ENCODE measurements around the gene PLEKHA7. TPM values are rescaled to one million over a fixed set of nuclear protein-coding genes. Genes with fewer than 3 reads are reported as not detected.

Gene PLEKHA7
- total and polyA plus RNA-seq, 2 experiments from 2014 or later = 0.43 TPM; not detected in 1

DNA sequence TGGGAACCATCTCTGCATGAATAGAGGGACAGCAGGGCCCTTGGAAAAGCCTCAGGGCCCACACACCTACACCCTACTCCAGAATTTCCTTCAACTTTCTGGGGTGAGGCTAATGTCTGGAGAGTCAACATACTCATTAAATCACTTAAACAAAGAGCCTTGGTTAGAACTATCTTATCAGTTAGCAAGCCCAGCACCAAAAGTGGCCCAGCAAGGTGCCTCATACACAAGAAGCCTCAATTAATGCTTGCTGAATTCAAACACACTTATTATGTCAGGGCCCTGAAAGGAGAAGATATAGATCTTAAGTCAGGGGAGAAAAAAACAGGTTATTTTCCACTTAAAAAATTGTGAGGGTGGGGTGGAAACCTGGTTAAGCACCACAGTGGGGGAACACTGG, 214.3 kb downstream of the PLEKHA7 start:
- in situ Hi-C loops (cut with MboI) = no loop called here
- H3K79me2 ChIP-seq (ENCODE audit: insufficient read depth) = no peaks in the 10 kb centered on the region
- H2AFZ ChIP-seq = no peak overlapping the region
- H3K27me3 ChIP-seq (replicated peaks; ENCODE audit: insufficient read depth) = no peaks in the 10 kb centered on the region
- H3K4me3 ChIP-seq = no peak overlapping the region
- no peaks in the 10 kb centered on the region for H4K20me1 ChIP-seq (ENCODE audit: insufficient read depth)
- no peaks in the 10 kb centered on the region for H3K36me3 ChIP-seq (ENCODE audit: low read depth)
- H3K4me2 ChIP-seq (ENCODE audit: unreplicated experiment) = no peak overlapping the region
- H3K9ac ChIP-seq = no peak overlapping the region
- no peak for TF ChIP-seq EZH2 (IDR thresholded peaks at IDR 0.05; ENCODE audit: insufficient read depth, poor library complexity, severe bottlenecking)
- no peak for TF ChIP-seq EZH2phosphoT487 (IDR thresholded peaks at IDR 0.05; ENCODE audit: insufficient read depth, low read depth)
- H3K9me2 ChIP-seq (ENCODE audit: insufficient read depth) = no peaks in the 10 kb centered on the region
- H3K9me3 ChIP-seq (ENCODE audit: low read depth) = no peaks in the 10 kb centered on the region
- H3F3A ChIP-seq (ENCODE audit: insufficient read depth) = no peaks in the 10 kb centered on the region
- H3K27ac ChIP-seq = no peak overlapping the region
- H3K4me1 ChIP-seq (ENCODE audit: insufficient read depth) = no peaks in the 10 kb centered on the region
- DNase-seq = no peak

DNA sequence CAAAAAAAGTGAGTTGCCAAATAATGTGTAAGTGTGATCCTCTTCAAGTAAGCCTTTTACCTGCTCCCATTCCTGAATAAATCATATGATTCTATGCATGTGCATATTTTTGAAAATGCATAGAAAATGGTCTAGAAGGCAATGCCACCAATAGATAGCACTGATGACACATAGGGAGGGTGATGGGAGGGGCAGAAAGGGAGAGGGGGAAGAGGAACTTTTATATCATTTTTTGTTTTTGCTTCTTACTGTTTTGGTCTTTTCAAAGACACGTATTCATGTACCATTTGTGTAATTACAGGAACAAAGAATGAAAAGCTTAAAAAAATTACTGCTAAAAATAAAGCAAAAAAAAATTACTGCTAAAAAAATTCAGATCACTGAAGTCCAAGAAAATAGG, 215.0 kb downstream of the PLEKHA7 start:
- no peaks in the 10 kb centered on the region for H3K9me3 ChIP-seq (ENCODE audit: low read depth)
- DNase-seq = no peak
- 51 to 55% methylated on average over 1 of the region's 1 CpG for WGBS, 2 experiments (ENCODE audit: low coverage in 1 of 2, low lambda C conversion rate in 2 of 2, missing lambda C conversion rate in 2 of 2)
- no peaks in the 10 kb centered on the region for H4K20me1 ChIP-seq (ENCODE audit: insufficient read depth)
- no peak overlapping the region for H2AFZ ChIP-seq
- H3K36me3 ChIP-seq (ENCODE audit: low read depth) = no peaks in the 10 kb centered on the region
- H3K4me2 ChIP-seq (ENCODE audit: unreplicated experiment) = no peak overlapping the region
- no peaks in the 10 kb centered on the region for H3K4me1 ChIP-seq (ENCODE audit: insufficient read depth)
- no peaks in the 10 kb centered on the region for H3K79me2 ChIP-seq (ENCODE audit: insufficient read depth)
- H3K9ac ChIP-seq = no peak overlapping the region
- H3K9me2 ChIP-seq (ENCODE audit: insufficient read depth) = no peaks in the 10 kb centered on the region
- no peaks in the 10 kb centered on the region for H3K27me3 ChIP-seq (replicated peaks; ENCODE audit: insufficient read depth)
- no peak overlapping the region for H3K4me3 ChIP-seq
- H3F3A ChIP-seq (ENCODE audit: insufficient read depth) = no peaks in the 10 kb centered on the region
- no peak overlapping the region for H3K27ac ChIP-seq
- TF ChIP-seq EZH2 (IDR thresholded peaks at IDR 0.05; ENCODE audit: insufficient read depth, poor library complexity, severe bottlenecking) (no peak), EZH2phosphoT487 (IDR thresholded peaks at IDR 0.05; ENCODE audit: insufficient read depth, low read depth) (no peak)
- in situ Hi-C loops (cut with MboI) = no loop called here

DNA sequence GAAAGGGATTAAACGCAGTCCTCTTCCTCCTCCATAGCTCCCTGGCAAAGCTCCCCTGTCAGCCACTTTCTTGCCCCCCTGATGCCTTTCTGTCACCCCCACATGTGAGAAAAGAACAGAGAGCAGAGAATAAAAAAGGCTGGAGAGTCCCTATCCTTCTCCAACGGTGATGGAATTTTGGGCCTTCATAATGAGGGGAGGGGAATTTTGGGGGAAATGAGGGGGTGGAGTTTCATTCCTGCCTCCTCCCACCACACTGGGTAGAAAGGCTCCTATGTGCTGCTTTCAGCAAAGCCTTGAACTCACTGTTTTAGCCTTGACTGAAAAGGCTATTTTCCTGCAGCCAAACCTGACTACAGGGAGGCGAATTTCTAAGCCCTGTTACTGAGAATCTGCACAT, 216.4 kb downstream of the PLEKHA7 start:
- H2AFZ ChIP-seq = no peak overlapping the region
- no peak for DNase-seq
- TF ChIP-seq EZH2phosphoT487 (IDR thresholded peaks at IDR 0.05; ENCODE audit: insufficient read depth, low read depth) (no peak), EZH2 (IDR thresholded peaks at IDR 0.05; ENCODE audit: insufficient read depth, poor library complexity, severe bottlenecking) (no peak)
- no peaks in the 10 kb centered on the region for H3K9me3 ChIP-seq (ENCODE audit: low read depth)
- no peaks in the 10 kb centered on the region for H4K20me1 ChIP-seq (ENCODE audit: insufficient read depth)
- no peaks in the 10 kb centered on the region for H3K36me3 ChIP-seq (ENCODE audit: low read depth)
- H3F3A ChIP-seq (ENCODE audit: insufficient read depth) = no peaks in the 10 kb centered on the region
- no peaks in the 10 kb centered on the region for H3K27me3 ChIP-seq (replicated peaks; ENCODE audit: insufficient read depth)
- H3K79me2 ChIP-seq (ENCODE audit: insufficient read depth) = no peaks in the 10 kb centered on the region
- no peak overlapping the region for H3K9ac ChIP-seq
- in situ Hi-C loops (cut with MboI) = no loop called here
- H3K4me2 ChIP-seq (ENCODE audit: unreplicated experiment) = no peak overlapping the region
- H3K9me2 ChIP-seq (ENCODE audit: insufficient read depth) = no peaks in the 10 kb centered on the region
- H3K4me3 ChIP-seq = no peak overlapping the region
- H3K27ac ChIP-seq = no peak overlapping the region
- no peaks in the 10 kb centered on the region for H3K4me1 ChIP-seq (ENCODE audit: insufficient read depth)
- 63 to 65% methylated on average over 3 of the region's 3 CpGs for whole genome bisulfite sequencing, 2 experiments (ENCODE audit: low coverage in 1 of 2, low lambda C conversion rate in 2 of 2, missing lambda C conversion rate in 2 of 2)

DNA sequence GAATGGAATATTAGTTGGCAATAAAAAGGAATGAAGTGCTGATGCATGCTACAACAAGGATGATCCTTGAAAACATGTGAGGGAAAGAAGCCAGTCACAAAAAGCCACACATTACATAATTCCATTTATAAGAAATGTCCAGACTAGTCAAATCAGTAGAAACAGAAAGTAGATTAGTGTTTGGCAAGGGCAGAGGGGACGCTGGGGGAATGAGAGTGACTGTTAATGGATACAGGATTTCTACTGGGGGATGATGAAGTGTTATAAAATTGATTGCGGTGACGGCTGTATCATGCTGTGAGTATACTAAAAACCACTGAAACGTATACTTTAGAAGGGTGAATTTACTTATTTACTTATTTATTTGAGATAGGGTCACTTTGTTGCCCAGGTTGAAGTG, 217.9 kb downstream of the PLEKHA7 start:
- Histone ChIP-seq H3K9ac (no peak overlapping the region), H2AFZ (no peak overlapping the region), H3K79me2 (ENCODE audit: insufficient read depth) (no peaks in the 10 kb centered on the region), H3K4me3 (no peak overlapping the region), H3K9me3 (ENCODE audit: low read depth) (no peaks in the 10 kb centered on the region), H3K4me2 (ENCODE audit: unreplicated experiment) (no peak overlapping the region), H4K20me1 (ENCODE audit: insufficient read depth) (no peaks in the 10 kb centered on the region), H3F3A (ENCODE audit: insufficient read depth) (peaks cover 7% of the 10 kb centered on the region; the same call in 1 of the 2 replicates), H3K27ac (no peak overlapping the region), H3K36me3 (ENCODE audit: low read depth) (no peaks in the 10 kb centered on the region), H3K9me2 (ENCODE audit: insufficient read depth) (no peaks in the 10 kb centered on the region), H3K4me1 (ENCODE audit: insufficient read depth) (peaks cover 9% of the 10 kb centered on the region), H3K27me3 (replicated peaks; ENCODE audit: insufficient read depth) (no peaks in the 10 kb centered on the region)
- in situ Hi-C loops (cut with MboI) = no loop called here
- no peak for DNase-seq
- TF ChIP-seq EZH2 (IDR thresholded peaks at IDR 0.05; ENCODE audit: insufficient read depth, poor library complexity, severe bottlenecking) (no peak), EZH2phosphoT487 (IDR thresholded peaks at IDR 0.05; ENCODE audit: insufficient read depth, low read depth) (no peak)
- WGBS, 2 experiments (ENCODE audit: low coverage in 1 of 2, low lambda C conversion rate in 2 of 2, missing lambda C conversion rate in 2 of 2) = 78 to 80% methylated on average over 4 of the region's 4 CpGs

DNA sequence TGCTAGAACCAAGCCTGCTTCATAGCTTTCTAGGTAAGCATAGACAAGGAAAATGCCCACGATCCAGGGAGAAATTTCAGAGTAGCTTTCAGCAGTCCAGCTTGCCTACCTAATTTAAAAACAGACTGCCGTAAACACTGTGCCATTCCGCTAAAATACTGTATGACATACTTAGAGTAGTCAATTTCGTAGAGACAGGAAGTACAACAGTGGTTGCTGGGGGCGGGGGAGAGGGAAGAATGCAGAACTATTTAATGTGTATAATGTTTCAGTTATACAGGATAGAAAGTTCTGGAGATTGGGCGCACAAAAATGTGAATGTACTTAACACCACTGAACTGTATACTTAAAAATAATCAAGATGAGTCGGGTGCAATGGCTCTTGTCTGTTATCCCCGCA, 219.1 kb downstream of the PLEKHA7 start:
- Histone ChIP-seq H3K4me3 (no peak overlapping the region), H3K9me3 (ENCODE audit: low read depth) (no peaks in the 10 kb centered on the region), H3K4me1 (ENCODE audit: insufficient read depth) (peaks cover 13% of the 10 kb centered on the region), H3K9me2 (ENCODE audit: insufficient read depth) (no peaks in the 10 kb centered on the region), H3K79me2 (ENCODE audit: insufficient read depth) (no peaks in the 10 kb centered on the region), H3F3A (ENCODE audit: insufficient read depth) (peaks cover 7% of the 10 kb centered on the region; the same call in 1 of the 2 replicates), H3K27ac (no peak overlapping the region), H3K27me3 (replicated peaks; ENCODE audit: insufficient read depth) (no peaks in the 10 kb centered on the region), H3K36me3 (ENCODE audit: low read depth) (no peaks in the 10 kb centered on the region), H3K4me2 (ENCODE audit: unreplicated experiment) (no peak overlapping the region), H3K9ac (no peak overlapping the region), H2AFZ (no peak overlapping the region), H4K20me1 (ENCODE audit: insufficient read depth) (no peaks in the 10 kb centered on the region)
- no peak for TF ChIP-seq EZH2 (IDR thresholded peaks at IDR 0.05; ENCODE audit: insufficient read depth, poor library complexity, severe bottlenecking)
- no peak for TF ChIP-seq EZH2phosphoT487 (IDR thresholded peaks at IDR 0.05; ENCODE audit: insufficient read depth, low read depth)
- DNase-seq = no peak
- in situ Hi-C loops (cut with MboI) = no loop called here
- 88 to 89% methylated on average over 8 of the region's 8 CpGs for WGBS, 2 experiments (ENCODE audit: low coverage in 1 of 2, low lambda C conversion rate in 2 of 2, missing lambda C conversion rate in 2 of 2)
